Measurements from ENCODE around the gene CHD9. TPM values are rescaled to one million over a fixed set of nuclear protein-coding genes. Genes with fewer than 3 reads are reported as not detected.
A peak's percentile ranks its signal among the peaks of the same experiment; 100 is the strongest.

Gene CHD9
- total RNA-seq, 4 donors from 2014 or later, result 46.9 to 174 (median 133) TPM

GRCh38 chr16:53100131-53100748 is 45.4 kb downstream of the CHD9 start:
- TF ChIP-seq POLR2A (IDR thresholded peaks at IDR 0.05), result no peak
- TF ChIP-seq CTCF (IDR thresholded peaks at IDR 0.05), result no peak
- Histone ChIP-seq H3K9me3 (no peaks in the 10 kb centered on the region), H3K36me3 (no peaks in the 10 kb centered on the region), H3K27me3 (no peaks in the 10 kb centered on the region), H3K27ac (peak overlapping the region; percentile 79 to 96), H3K4me1 (peaks cover 13 to 21% of the 10 kb centered on the region in 2 donors), H3K4me3 (peak overlapping the region; percentile 30 to 36)
- intact Hi-C loops (cut with DNase I; ENCODE audit: low total_unique reads), result no loop called here
- no peak for DNase-seq

GRCh38 chr16:53100889-53101288 is 46.1 kb downstream of the CHD9 start:
- Histone ChIP-seq H3K4me1 (peaks cover 13 to 21% of the 10 kb centered on the region in 2 donors), H3K9me3 (no peaks in the 10 kb centered on the region), H3K4me3 (no peak overlapping the region), H3K27ac (peak overlapping the region; percentile 79 to 96), H3K36me3 (no peaks in the 10 kb centered on the region), H3K27me3 (no peaks in the 10 kb centered on the region)
- TF ChIP-seq CTCF (IDR thresholded peaks at IDR 0.05) (no peak), POLR2A (IDR thresholded peaks at IDR 0.05) (no peak)
- no peak for DNase-seq
- intact Hi-C loops (cut with DNase I; ENCODE audit: low total_unique reads), result no loop called here

DNA sequence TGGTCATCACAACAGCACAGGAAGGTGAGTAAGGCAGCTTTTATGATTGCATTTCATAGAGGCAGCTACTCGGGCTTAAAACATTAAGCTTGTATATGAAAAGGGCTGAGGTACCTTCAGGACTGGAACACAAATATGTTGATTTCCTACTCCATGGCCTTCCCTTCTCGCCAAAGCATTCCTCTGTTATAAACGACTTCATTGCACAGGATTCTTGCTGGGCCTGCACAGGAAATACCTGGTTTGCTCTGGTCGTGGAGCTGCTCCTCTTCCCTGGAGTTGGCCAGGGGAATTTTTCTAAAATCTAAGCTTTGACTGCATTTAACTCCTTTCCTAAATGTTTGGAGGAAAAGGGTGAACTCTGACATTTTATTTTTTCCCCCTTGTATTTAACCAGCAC is 49.0 kb downstream of the CHD9 start:
- Histone ChIP-seq H3K4me3 (no peak overlapping the region), H3K4me1 (peaks cover 7 to 9% of the 10 kb centered on the region in 2 donors), H3K9me3 (no peaks in the 10 kb centered on the region), H3K27ac (peak overlapping the region; percentile 9 to 39), H3K36me3 (no peaks in the 10 kb centered on the region), H3K27me3 (no peaks in the 10 kb centered on the region)
- no peak for TF ChIP-seq CTCF (IDR thresholded peaks at IDR 0.05)
- no peak for TF ChIP-seq POLR2A (IDR thresholded peaks at IDR 0.05)
- intact Hi-C loops (cut with DNase I; ENCODE audit: low total_unique reads), result no loop called here
- DNase-seq, result no peak

GRCh38 chr16:53105565-53105964 is 50.8 kb downstream of the CHD9 start:
- no peak overlapping the region for H3K4me3 ChIP-seq
- no peaks in the 10 kb centered on the region for H3K27me3 ChIP-seq
- intact Hi-C loops (cut with DNase I; ENCODE audit: low total_unique reads), result no loop called here
- H3K27ac ChIP-seq, result no peak overlapping the region
- no peaks in the 10 kb centered on the region for H3K36me3 ChIP-seq
- no peaks in the 10 kb centered on the region for H3K9me3 ChIP-seq
- DNase-seq, result no peak
- no peak for TF ChIP-seq POLR2A (IDR thresholded peaks at IDR 0.05)
- TF ChIP-seq CTCF (IDR thresholded peaks at IDR 0.05), result no peak
- peaks cover 4% of the 10 kb centered on the region in 2 donors for H3K4me1 ChIP-seq

DNA sequence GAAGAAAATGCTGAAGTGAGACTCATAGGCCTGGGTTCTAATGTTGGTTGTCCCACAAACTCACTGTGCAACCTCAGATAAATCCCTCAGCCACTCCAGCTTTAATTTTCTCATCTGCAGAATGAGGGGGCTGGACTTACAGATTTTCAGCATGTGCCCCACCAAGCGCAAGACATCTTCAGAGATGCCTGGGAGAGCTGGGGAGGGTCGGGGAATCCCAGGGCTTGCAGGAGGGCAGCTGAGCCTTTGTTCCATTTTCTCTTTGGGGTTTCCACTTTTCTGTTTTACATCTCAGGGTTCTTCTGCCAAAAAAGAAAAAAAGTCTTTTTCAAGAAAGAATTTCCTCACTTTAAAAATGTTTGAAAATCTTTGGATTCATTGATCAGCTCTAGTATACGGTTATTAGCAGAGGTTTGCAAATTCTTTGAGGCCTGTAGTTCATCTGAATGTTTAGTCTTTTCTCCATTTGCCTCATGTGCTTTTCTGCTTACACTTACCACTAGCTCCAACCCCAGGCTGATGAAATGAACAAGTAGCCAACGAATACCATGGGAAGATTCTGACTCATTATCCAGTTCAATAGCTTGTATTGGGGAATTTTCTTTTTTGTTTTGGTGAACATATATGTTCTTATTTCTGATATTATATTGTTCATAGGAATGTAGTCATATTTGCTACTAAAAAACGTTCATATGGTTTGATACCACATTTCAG is 56.4 kb downstream of the CHD9 start:
- no peak overlapping the region for H3K4me3 ChIP-seq

More for the DNA sequence above, 56.4 kb downstream of the CHD9 start:
- no peak overlapping the region for H3K27ac ChIP-seq
- no peaks in the 10 kb centered on the region for H3K9me3 ChIP-seq
- no peaks in the 10 kb centered on the region for H3K36me3 ChIP-seq
- intact Hi-C loops (cut with DNase I; ENCODE audit: low total_unique reads), result no loop called here
- no peak for TF ChIP-seq POLR2A (IDR thresholded peaks at IDR 0.05)
- TF ChIP-seq CTCF (IDR thresholded peaks at IDR 0.05), result no peak
- no peak for DNase-seq
- H3K4me1 ChIP-seq, result no peaks in the 10 kb centered on the region
- no peaks in the 10 kb centered on the region for H3K27me3 ChIP-seq
